K562 (cell line): Measurements from ENCODE around the gene VWA7. TPM values are rescaled to one million over a fixed set of nuclear protein-coding genes. Genes with fewer than 3 reads are reported as not detected.

Experiments
- ARNT ChIP-seq, 2 experiments: fragments of 450-650 bp; IDR thresholded peaks; 2 replicates each; pipeline ENCODE4 v1.6.1; 2016; ENCODE audit warnings: mild to moderate bottlenecking in 1 of 2
- BCOR ChIP-seq: fragments of 450-650 bp; IDR thresholded peaks from 2 replicates; pipeline ENCODE4 v1.6.1; 2016
- BHLHE40 ChIP-seq: IDR thresholded peaks from 2 replicates; pipeline ENCODE4 v1.6.1; 2011; ENCODE audit warnings: low read length, improper control_type of control experiment
- ILK ChIP-seq: fragments of 450-650 bp; IDR thresholded peaks from 2 replicates; pipeline ENCODE4 v1.6.1; 2016; ENCODE audit warnings: missing genetic modification characterization, low read depth, mild to moderate bottlenecking, missing compliant biosample characterization, moderate library complexity, borderline replicate concordance
- MTA1 ChIP-seq: fragments of 450-650 bp; IDR thresholded peaks from 2 replicates; pipeline ENCODE4 v1.6.1; 2017; ENCODE audit warnings: borderline replicate concordance
- MYC ChIP-seq, 2 experiments: fragments of 250-450 bp in 1 of 2; sonication (Bioruptor Pico) in 1 of 2; IDR thresholded peaks; 2 replicates each; pipeline versions ENCODE4 v1.5.1 to v1.6.1; 2012 to 2021; ENCODE audit warnings: low read depth in 2 of 2, borderline replicate concordance in 1 of 2, improper control_type of control experiment in 1 of 2, low read length in 1 of 2, mild to moderate bottlenecking in 1 of 2, moderate library complexity in 1 of 2
- POLR3G ChIP-seq: IDR thresholded peaks from 2 replicates; pipeline ENCODE4 v1.6.1; 2011; ENCODE audit not compliant: insufficient read length, insufficient replicate concordance; ENCODE audit errors: extremely low read depth
- RBM39 ChIP-seq: fragments of 200-400 bp; formaldehyde crosslinking; optimal IDR thresholded peaks from 2 replicates; pipeline ENCODE3; 2018; ENCODE audit warnings: low read depth, low read length
- RHOXF2B ChIP-seq: fragments of 250-450 bp; sonication (Bioruptor Pico); conservative IDR thresholded peaks from 2 replicates; pipeline ENCODE4 v1.5.1; 2021
- RUNX1 ChIP-seq: sonication (generic); IDR thresholded peaks from 2 replicates; pipeline ENCODE4 v1.6.1; 2016; ENCODE audit warnings: antibody characterized with exemption, low read depth
- STAT5A ChIP-seq: IDR thresholded peaks from 2 replicates; pipeline ENCODE4 v1.6.1; 2012; ENCODE audit warnings: low read length, inconsistent platforms, borderline replicate concordance
- ZFP36 ChIP-seq: fragments of 150-350 bp; IDR thresholded peaks from 2 replicates; pipeline ENCODE4 v1.6.1; 2018; ENCODE audit warnings: low read length, low read depth; ENCODE audit not compliant: partially characterized antibody
- ZNF212 ChIP-seq: fragments of 450-650 bp; formaldehyde crosslinking; IDR thresholded peaks from 2 replicates; pipeline ENCODE4 v1.4.0; 2020; ENCODE audit warnings: mild to moderate bottlenecking
- ZNF76 ChIP-seq: fragments of 250-450 bp; sonication (Bioruptor Pico); IDR thresholded peaks from 2 replicates; pipeline ENCODE4 v1.4.0; 2020; ENCODE audit warnings: mild to moderate bottlenecking, moderate library complexity, borderline replicate concordance
- polyA plus RNA-seq, 8 experiments: library from polyadenylated mRNA; depleted of rRNA in 4 of 8; stranded (reverse) in 5 of 8; unstranded in 3 of 8; fragments of >200 nt; fragmentation: Nextera tagmentation in 2 of 8; fragmentation: Illumina TruSeq in 1 of 8; extraction: Ambion mirVana in 2 of 8; extraction: Trizol in 1 of 8; gene quantifications; 2 replicates each; pipeline versions ENCODE4 v1.2.1 to v1.2.3, GENCODE V29; 2011 to 2014; ENCODE audit warnings: inconsistent platforms in 1 of 8, missing spikeins in 1 of 8
- total RNA-seq, 7 experiments: library from RNA; depleted of rRNA in 6 of 7; stranded (reverse); fragments of >200 nt in 6 of 7; fragmentation: Illumina TruSeq in 2 of 7; extraction: Trizol in 2 of 7; gene quantifications; 2 replicates each; pipeline versions ENCODE4 v1.2.1 to v1.2.3, GENCODE V29; 2011 to 2021; ENCODE audit warnings: low replicate concordance in 1 of 7
- TF ChIP-seq, protein P1 (sequence below): fragments of 250-450 bp; sonication (Bioruptor Pico); IDR thresholded peaks from 2 replicates; pipeline ENCODE4 v1.4.0; 2020; ENCODE audit warnings: borderline replicate concordance
- TF ChIP-seq, protein P2 (sequence below): sonication (generic); formaldehyde crosslinking; IDR thresholded peaks from 2 replicates; pipeline ENCODE4 v1.8.1; 2023; ENCODE audit warnings: mild to moderate bottlenecking, missing genetic modification reagents
- TF ChIP-seq, protein P3 (sequence below): sonication (generic); formaldehyde crosslinking; IDR thresholded peaks from 2 replicates; pipeline ENCODE4 v1.9.0; 2022; ENCODE audit warnings: mild to moderate bottlenecking, missing genetic modification reagents
- TF ChIP-seq, protein P4 (sequence below): sonication (generic); formaldehyde crosslinking; IDR thresholded peaks from 2 replicates; pipeline ENCODE4 v1.8.1; 2023; ENCODE audit warnings: mild to moderate bottlenecking, missing genetic modification reagents
- TF ChIP-seq, protein P5 (sequence below): fragments of 450-650 bp; IDR thresholded peaks from 2 replicates; pipeline ENCODE4 v1.6.1; 2016; ENCODE audit warnings: borderline replicate concordance

Gene VWA7
- total and polyA plus RNA-seq, 9 of the 15 experiments (the other 6 are each of a cell fraction or from before 2014, with no cell fraction given) = 0.18 to 2.9 (median 0.95) TPM

DNA sequence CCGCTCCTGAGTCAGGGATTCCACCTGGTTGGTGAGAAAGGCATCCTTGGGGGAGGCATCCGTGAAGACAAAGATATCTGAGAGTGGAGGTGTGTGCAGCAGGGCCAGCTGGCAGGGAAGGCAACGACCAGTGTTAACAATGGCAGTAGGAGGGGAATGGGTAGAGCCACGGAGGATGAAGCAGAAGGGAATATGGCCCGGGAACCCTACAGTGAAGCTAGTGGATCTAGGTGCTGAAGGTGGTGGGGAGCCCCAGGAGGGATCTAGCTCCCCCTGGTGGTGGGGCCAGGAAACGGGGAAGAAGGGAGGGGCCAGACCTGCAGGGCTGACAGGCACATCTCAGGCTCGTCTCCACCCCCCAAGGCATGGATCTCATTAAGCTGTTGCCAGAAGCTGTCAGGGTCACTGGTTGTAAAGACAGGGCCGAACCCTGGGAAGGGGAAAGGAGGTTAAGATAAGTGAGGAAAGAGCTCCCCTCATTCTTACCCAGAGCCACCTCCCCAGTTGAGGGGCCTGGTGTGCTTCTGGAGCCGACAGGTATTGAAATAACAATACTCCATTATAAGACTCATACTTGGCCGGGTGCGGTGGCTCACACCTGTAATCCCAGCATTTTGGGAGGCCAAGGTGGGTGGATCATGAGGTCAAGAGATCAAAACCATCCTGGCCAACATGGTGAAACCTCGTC lies 7.3 kb downstream of the VWA7 start (continued):
- TF ChIP-seq MYC (IDR thresholded peaks at IDR 0.05; ENCODE audit: low read depth, low read length) (peak; percentile 65), MYC (CRISPR knock-in tag; IDR thresholded peaks at IDR 0.05; ENCODE audit: borderline replicate concordance, low read depth) (no peak; the same call in 1 of the 2 replicates), STAT5A (no peak), ZFP36 (peak; percentile 55), ARNT (IDR thresholded peaks at IDR 0.05) (peak in 1 of 2 experiments; percentile 89; a peak in 2 of 4 replicates), ZNF76 (CRISPR knock-in tag) (no peak), BHLHE40 (0 out of 2 replicates have a peak, but pooled peaks have one; percentile 64), RBM39 (peak; percentile 87), MTA1 (peak; percentile 78; the same call in 1 of the 2 replicates), ILK (tag) (no peak), POLR3G (no peak), BCOR (peak; percentile 65; the same call in 1 of the 2 replicates), RUNX1 (peak; percentile 91; the same call in 1 of the 2 replicates), ZNF212 (CRISPR knock-in tag) (no peak), RHOXF2B (CRISPR knock-in tag) (no peak)
- TF ChIP-seq, protein P1, sequence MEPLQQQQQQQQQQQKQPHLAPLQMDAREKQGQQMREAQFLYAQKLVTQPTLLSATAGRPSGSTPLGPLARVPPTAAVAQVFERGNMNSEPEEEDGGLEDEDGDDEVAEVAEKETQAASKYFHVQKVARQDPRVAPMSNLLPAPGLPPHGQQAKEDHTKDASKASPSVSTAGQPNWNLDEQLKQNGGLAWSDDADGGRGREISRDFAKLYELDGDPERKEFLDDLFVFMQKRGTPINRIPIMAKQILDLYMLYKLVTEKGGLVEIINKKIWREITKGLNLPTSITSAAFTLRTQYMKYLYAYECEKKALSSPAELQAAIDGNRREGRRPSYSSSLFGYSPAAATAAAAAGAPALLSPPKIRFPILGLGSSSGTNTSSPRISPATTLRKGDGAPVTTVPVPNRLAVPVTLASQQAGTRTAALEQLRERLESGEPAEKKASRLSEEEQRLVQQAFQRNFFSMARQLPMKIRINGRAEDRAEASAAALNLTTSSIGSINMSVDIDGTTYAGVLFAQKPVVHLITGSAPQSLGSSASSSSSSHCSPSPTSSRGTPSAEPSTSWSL = no peak
- TF ChIP-seq, protein P2, sequence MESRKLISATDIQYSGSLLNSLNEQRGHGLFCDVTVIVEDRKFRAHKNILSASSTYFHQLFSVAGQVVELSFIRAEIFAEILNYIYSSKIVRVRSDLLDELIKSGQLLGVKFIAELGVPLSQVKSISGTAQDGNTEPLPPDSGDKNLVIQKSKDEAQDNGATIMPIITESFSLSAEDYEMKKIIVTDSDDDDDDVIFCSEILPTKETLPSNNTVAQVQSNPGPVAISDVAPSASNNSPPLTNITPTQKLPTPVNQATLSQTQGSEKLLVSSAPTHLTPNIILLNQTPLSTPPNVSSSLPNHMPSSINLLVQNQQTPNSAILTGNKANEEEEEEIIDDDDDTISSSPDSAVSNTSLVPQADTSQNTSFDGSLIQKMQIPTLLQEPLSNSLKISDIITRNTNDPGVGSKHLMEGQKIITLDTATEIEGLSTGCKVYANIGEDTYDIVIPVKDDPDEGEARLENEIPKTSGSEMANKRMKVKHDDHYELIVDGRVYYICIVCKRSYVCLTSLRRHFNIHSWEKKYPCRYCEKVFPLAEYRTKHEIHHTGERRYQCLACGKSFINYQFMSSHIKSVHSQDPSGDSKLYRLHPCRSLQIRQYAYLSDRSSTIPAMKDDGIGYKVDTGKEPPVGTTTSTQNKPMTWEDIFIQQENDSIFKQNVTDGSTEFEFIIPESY (CRISPR knock-in tag) = peak; percentile 92
- TF ChIP-seq, protein P3, sequence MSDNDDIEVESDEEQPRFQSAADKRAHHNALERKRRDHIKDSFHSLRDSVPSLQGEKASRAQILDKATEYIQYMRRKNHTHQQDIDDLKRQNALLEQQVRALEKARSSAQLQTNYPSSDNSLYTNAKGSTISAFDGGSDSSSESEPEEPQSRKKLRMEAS = peak; percentile 42; the same call in 1 of the 2 replicates
- TF ChIP-seq, protein P4, sequence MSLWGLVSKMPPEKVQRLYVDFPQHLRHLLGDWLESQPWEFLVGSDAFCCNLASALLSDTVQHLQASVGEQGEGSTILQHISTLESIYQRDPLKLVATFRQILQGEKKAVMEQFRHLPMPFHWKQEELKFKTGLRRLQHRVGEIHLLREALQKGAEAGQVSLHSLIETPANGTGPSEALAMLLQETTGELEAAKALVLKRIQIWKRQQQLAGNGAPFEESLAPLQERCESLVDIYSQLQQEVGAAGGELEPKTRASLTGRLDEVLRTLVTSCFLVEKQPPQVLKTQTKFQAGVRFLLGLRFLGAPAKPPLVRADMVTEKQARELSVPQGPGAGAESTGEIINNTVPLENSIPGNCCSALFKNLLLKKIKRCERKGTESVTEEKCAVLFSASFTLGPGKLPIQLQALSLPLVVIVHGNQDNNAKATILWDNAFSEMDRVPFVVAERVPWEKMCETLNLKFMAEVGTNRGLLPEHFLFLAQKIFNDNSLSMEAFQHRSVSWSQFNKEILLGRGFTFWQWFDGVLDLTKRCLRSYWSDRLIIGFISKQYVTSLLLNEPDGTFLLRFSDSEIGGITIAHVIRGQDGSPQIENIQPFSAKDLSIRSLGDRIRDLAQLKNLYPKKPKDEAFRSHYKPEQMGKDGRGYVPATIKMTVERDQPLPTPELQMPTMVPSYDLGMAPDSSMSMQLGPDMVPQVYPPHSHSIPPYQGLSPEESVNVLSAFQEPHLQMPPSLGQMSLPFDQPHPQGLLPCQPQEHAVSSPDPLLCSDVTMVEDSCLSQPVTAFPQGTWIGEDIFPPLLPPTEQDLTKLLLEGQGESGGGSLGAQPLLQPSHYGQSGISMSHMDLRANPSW (CRISPR knock-in tag) = no peak; the same call in none of the 2 replicates
- TF ChIP-seq, protein P5, sequence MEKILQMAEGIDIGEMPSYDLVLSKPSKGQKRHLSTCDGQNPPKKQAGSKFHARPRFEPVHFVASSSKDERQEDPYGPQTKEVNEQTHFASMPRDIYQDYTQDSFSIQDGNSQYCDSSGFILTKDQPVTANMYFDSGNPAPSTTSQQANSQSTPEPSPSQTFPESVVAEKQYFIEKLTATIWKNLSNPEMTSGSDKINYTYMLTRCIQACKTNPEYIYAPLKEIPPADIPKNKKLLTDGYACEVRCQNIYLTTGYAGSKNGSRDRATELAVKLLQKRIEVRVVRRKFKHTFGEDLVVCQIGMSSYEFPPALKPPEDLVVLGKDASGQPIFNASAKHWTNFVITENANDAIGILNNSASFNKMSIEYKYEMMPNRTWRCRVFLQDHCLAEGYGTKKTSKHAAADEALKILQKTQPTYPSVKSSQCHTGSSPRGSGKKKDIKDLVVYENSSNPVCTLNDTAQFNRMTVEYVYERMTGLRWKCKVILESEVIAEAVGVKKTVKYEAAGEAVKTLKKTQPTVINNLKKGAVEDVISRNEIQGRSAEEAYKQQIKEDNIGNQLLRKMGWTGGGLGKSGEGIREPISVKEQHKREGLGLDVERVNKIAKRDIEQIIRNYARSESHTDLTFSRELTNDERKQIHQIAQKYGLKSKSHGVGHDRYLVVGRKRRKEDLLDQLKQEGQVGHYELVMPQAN = peak; percentile 61; the same call in 1 of the 2 replicates
